Head of caudate nucleus (tissue), 42 donors: ENCODE data around the gene ZNF57.
"Not testable (repeated sequence)": the region's sequence is repeated elsewhere in the genome, so short reads cannot be mapped to it uniquely, and the experiment has no call there.

Experiments used
- DNase-seq, 42 donors: peaks; one replicate each; pipeline versions ENCODE4 v3.0.0 to v3.0.0-alpha.2; 2020 to 2021; ENCODE audit warnings: mixed read lengths in 7 of 42
- intact Hi-C: fragments of 100-400 bp; cut with DNase I; formaldehyde crosslinking; loops from one replicate; pipeline ENCODE4 v1.15.0; 2022

ZNF57 gene

GRCh38 chr19:2888731-2889224 lies 11.9 kb upstream of the ZNF57 start:
- intact Hi-C loops, result no loop called here
- DNase-seq, result peak in 18 of 42 donors; percentile 10 to 54 (median 36)

GRCh38 chr19:2890531-2890930 lies 10.2 kb upstream of the ZNF57 start:
- intact Hi-C loops, DNase-seq: not testable (repeated sequence)

- intact Hi-C loops, result no loop called here
- DNase-seq, result no peak
Measured at GRCh38 chr19:2896694-2897093, 4.0 kb upstream of the ZNF57 start.

- intact Hi-C loops, result no loop called here
- DNase-seq, result no peak
Measured at GRCh38 chr19:2902590-2903218, 2.0 kb downstream of the ZNF57 start.

GRCh38 chr19:2903326-2903725 lies 2.6 kb downstream of the ZNF57 start:
- DNase-seq, intact Hi-C loops: not testable (repeated sequence)

GRCh38 chr19:2905918-2906519 lies 5.3 kb downstream of the ZNF57 start:
- DNase-seq, result no peak
- intact Hi-C loops, result no loop called here

- intact Hi-C loops, result no loop called here
- no peak for DNase-seq
Measured at GRCh38 chr19:2906631-2907195, 6.0 kb downstream of the ZNF57 start.

GRCh38 chr19:2912306-2912705 lies 11.6 kb downstream of the ZNF57 start:
- no peak for DNase-seq
- intact Hi-C loops, result no loop called here

- no peak for DNase-seq
Measured at GRCh38 chr19:2917275-2918184, 16.8 kb downstream of the ZNF57 start.

GRCh38 chr19:2922987-2923386 lies 22.3 kb downstream of the ZNF57 start:
- intact Hi-C loops, result no loop called here
- no peak for DNase-seq

More at GRCh38 chr19:2917275-2918184, 16.8 kb downstream of the ZNF57 start:
- intact Hi-C loops, result no loop called here

- peak in 2 of 42 donors; percentile 16 to 44 for DNase-seq
- intact Hi-C loops, result no loop called here
Measured at GRCh38 chr19:2923510-2923909, 22.8 kb downstream of the ZNF57 start.

GRCh38 chr19:2926341-2927031 lies 25.8 kb downstream of the ZNF57 start:
- intact Hi-C loops, result no loop called here
- no peak for DNase-seq

- no peak for DNase-seq
- intact Hi-C loops, result no loop called here
Measured at GRCh38 chr19:2927032-2927430, 26.3 kb downstream of the ZNF57 start.

GRCh38 chr19:2933490-2933910 lies 32.8 kb downstream of the ZNF57 start:
- intact Hi-C loops, result no loop called here
- no peak for DNase-seq

- intact Hi-C loops, DNase-seq: not testable (repeated sequence)
Measured at GRCh38 chr19:2935863-2936262, 35.1 kb downstream of the ZNF57 start.

GRCh38 chr19:2942928-2943640 lies 42.4 kb downstream of the ZNF57 start:
- intact Hi-C loops, result no loop called here
- no peak for DNase-seq

GRCh38 chr19:2944403-2944774 lies 43.7 kb downstream of the ZNF57 start:
- intact Hi-C loops, result no loop called here
- no peak for DNase-seq
